Measurements from ENCODE around the gene M1AP. TPM values are rescaled to one million over a fixed set of nuclear protein-coding genes. Genes with fewer than 3 reads are reported as not detected.

The M1AP gene
- total and polyA plus RNA-seq, 2 of the 4 experiments (the other 2 are of a cell fraction) = 0.03 TPM; not detected in 1

- Histone ChIP-seq H3K4me1 (ENCODE audit: control insufficient read depth, insufficient read depth, low read length) (no peaks in the 10 kb centered on the region), H3K27ac (ENCODE audit: insufficient read depth, low read length) (no peak overlapping the region), H2AFZ (replicated peaks; ENCODE audit: low read length, poor library complexity) (no peak overlapping the region), H3K9ac (ENCODE audit: low read depth, low read length) (no peak overlapping the region), H3K4ac (ENCODE audit: low read depth, low read length) (no peak overlapping the region), H2BK15ac (ENCODE audit: low read depth, low read length) (no peak overlapping the region), H4K91ac (ENCODE audit: insufficient read depth, low read depth, low read length) (no peak overlapping the region), H2AK5ac (ENCODE audit: low read depth, low read length) (no peak overlapping the region), H2BK5ac (ENCODE audit: low read depth, low read length, poor library complexity, severe bottlenecking) (no peak overlapping the region), H2AK9ac (replicated peaks; ENCODE audit: low read depth, low read length, poor library complexity) (no peak overlapping the region), H4K8ac (ENCODE audit: low read depth in 2 of 2, low read length in 2 of 2) (no peak overlapping the region), H2BK120ac (ENCODE audit: low read depth, low read length) (no peak overlapping the region), H3K4me2 (ENCODE audit: low read depth, low read length) (no peak overlapping the region), H3K9me3 (ENCODE audit: control insufficient read depth, insufficient read depth, low read length) (no peaks in the 10 kb centered on the region), H3K23ac (ENCODE audit: low read depth, low read length) (no peak overlapping the region), H3K9me1 (ENCODE audit: insufficient read depth, low read length) (no peaks in the 10 kb centered on the region), H3K36me3 (ENCODE audit: control insufficient read depth, insufficient read depth, low read length) (no peaks in the 10 kb centered on the region), H3K79me1 (ENCODE audit: low read depth in 1 of 2, low read length in 2 of 2) (no peaks in the 10 kb centered on the region), H4K5ac (ENCODE audit: low read depth, low read length) (no peak overlapping the region), H3K18ac (ENCODE audit: low read depth, low read length) (no peak overlapping the region), H4K20me1 (ENCODE audit: insufficient read depth, low read length) (no peaks in the 10 kb centered on the region), H3K27me3 (ENCODE audit: control insufficient read depth, insufficient read depth, low read length) (peaks cover 16% of the 10 kb centered on the region), H3K4me3 (ENCODE audit: insufficient read depth, low read depth, low read length) (no peak overlapping the region), H3K56ac (ENCODE audit: extremely low read depth, insufficient read depth, low read length) (no peak overlapping the region), H2BK20ac (ENCODE audit: low read depth, low read length) (no peak overlapping the region), H3K14ac (replicated peaks; ENCODE audit: low read depth, low read length) (no peak overlapping the region)
- in situ Hi-C loops (cut with MboI; ENCODE audit: low sequenced_read_pairs) = no loop called here
- dilution Hi-C loops (cut with HindIII; ENCODE audit: low sequenced_read_pairs, unreplicated experiment) = no loop called here
- intact Hi-C loops (cut with micrococcal nuclease) = no loop called here
- ChIA-PET POLR2A (ENCODE audit: unreplicated experiment) (interaction anchor here (0.8 kb wide), 1 partner anchor 90 kb away, joined by 4 read pairs; no protein-coding TSS in a partner anchor), CTCF (no interaction called here)
- ATAC-seq (ENCODE audit: low read depth) (no peak), DNase-seq (no peak)
- BruUV-seq (replicated peaks) = no TSS peak
- no CpG with 5 or more reads among the region's 4 CpGs for WGBS, 2 experiments (ENCODE audit: extremely low coverage in 2 of 2, insufficient read length in 1 of 2)
- no peak for TF ChIP-seq MXI1 (IDR thresholded peaks at IDR 0.05; ENCODE audit: borderline replicate concordance, low read depth, low read length)
- TF ChIP-seq FOS (IDR thresholded peaks at IDR 0.05; ENCODE audit: low read depth, low read length) = no peak
- no peak for TF ChIP-seq BHLHE40 (IDR thresholded peaks at IDR 0.05; ENCODE audit: low read depth, low read length)
- no peak for TF ChIP-seq NFE2L2 (IDR thresholded peaks at IDR 0.05; ENCODE audit: low read depth, low read length)
- TF ChIP-seq SMC3 (IDR thresholded peaks at IDR 0.05; ENCODE audit: low read depth, low read length) = no peak
- no peak for TF ChIP-seq ELK1 (IDR thresholded peaks at IDR 0.05; ENCODE audit: borderline replicate concordance, low read depth, low read length)
- TF ChIP-seq RFX5 (IDR thresholded peaks at IDR 0.05; ENCODE audit: low read depth, low read length) = no peak
- no peak for TF ChIP-seq CEBPB (IDR thresholded peaks at IDR 0.05; ENCODE audit: low read depth, low read length)
- TF ChIP-seq CHD1 (IDR thresholded peaks at IDR 0.05; ENCODE audit: low read depth, low read length) = no peak
- TF ChIP-seq RCOR1 (IDR thresholded peaks at IDR 0.05; ENCODE audit: insufficient replicate concordance, low read length) = no peak
- TF ChIP-seq MAZ (IDR thresholded peaks at IDR 0.05; ENCODE audit: borderline replicate concordance, low read depth, low read length) = no peak
- no peak for TF ChIP-seq POLR2A (IDR thresholded peaks at IDR 0.05; ENCODE audit: low read depth, low read length)
- no peak for TF ChIP-seq USF2 (IDR thresholded peaks at IDR 0.05; ENCODE audit: low read depth, low read length)
- no peak for TF ChIP-seq RAD21 (IDR thresholded peaks at IDR 0.05; ENCODE audit: low read length)
- no peak for TF ChIP-seq MAFK (IDR thresholded peaks at IDR 0.05; ENCODE audit: low read depth, low read length)
Observed at GRCh38 chr2:74593826-74594772, 54.0 kb downstream of the M1AP start.
